Islet precursor cell (in vitro differentiated cells): ENCODE data around the gene UBXN6.

Source experiments
- DNase-seq: peaks from one replicate; pipeline ENCODE4 v3.0.0-alpha.2; 2018

Gene UBXN6

DNA sequence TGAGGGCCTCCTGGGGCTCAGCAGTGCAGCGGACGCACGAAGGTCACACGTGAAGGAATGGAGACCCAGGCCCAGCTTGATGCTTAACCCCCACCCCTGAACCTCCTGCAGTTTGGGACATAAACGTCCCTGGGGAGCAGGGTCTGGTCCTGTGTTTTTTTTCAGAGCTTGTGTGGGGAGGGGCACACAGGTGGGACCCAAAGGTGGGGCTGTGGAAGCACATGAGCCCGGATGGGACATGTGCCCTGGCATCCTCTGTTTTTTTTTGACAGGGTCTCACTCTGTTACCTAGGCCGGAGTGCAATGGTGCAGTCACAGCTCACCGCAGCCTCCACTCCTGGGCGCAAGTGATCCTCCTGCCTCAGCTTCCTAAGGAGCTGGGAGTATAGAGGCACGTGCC, 20.5 kb downstream of the UBXN6 start:
- no peak for DNase-seq

DNA sequence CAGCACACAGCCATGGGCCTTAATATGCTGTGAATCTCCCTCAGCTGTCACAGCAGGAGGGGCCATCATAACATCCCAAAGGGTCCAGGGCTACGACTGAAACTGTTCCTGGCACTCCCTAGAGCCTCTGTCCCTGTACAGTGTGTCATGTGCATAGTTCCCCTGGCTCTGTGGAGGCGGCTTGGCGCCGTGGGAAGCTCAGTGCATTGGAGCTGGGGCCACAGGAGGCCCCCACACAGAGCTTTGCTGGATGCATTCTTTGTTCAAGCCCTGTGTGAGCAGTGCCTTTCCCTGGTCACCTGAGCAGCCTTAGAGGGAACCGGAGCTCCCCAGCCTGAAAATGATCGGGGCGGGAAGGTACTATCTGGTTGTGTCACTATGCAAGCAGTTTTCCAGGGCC, 21.4 kb downstream of the UBXN6 start:
- no peak for DNase-seq

DNA sequence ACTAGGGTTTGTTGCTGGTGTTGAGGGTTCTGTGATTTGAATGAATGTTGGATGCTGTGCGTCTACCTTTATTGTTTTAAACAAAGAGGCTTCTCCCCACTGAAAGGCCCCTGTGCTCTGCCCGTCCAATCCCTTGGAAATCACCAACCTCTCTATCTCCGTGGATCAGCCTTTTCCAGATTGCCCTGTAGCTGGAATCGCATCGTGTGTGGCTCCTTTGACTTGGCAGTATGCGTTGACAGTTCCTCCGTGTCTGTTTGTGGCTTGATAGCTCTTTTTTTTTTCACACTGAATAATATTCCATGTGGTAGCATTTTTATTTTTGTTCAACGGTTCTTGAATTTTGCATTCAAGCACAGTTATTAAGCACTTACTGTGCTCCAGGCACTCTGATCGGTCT, 23.2 kb downstream of the UBXN6 start:
- DNase-seq, result no peak

DNA sequence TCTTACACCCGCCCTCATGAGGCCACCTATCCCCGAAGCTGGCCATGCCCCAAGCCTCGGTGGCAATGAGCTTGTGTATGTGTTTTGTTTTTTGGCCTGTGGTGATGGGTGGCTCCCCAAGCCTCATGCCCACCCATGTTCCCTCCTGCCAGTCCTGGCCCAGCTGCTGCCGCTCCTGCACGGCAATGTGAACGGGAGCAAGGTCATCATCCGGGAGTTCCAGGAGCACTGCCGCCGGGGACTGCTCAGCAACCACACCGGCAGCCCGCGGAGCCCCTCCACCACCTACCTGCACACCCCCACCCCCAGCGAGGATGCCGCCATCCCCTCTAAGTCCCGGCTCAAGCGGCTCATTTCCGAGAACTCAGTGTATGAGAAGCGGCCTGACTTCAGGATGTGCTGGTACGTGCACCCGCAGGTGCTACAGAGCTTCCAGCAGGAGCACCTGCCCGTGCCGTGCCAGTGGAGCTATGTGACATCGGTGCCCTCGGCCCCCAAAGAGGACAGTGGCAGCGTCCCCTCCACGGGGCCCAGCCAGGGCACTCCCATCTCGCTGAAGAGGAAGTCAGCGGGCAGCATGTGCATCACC, 24.6 kb downstream of the UBXN6 start:
- no peak for DNase-seq

DNA sequence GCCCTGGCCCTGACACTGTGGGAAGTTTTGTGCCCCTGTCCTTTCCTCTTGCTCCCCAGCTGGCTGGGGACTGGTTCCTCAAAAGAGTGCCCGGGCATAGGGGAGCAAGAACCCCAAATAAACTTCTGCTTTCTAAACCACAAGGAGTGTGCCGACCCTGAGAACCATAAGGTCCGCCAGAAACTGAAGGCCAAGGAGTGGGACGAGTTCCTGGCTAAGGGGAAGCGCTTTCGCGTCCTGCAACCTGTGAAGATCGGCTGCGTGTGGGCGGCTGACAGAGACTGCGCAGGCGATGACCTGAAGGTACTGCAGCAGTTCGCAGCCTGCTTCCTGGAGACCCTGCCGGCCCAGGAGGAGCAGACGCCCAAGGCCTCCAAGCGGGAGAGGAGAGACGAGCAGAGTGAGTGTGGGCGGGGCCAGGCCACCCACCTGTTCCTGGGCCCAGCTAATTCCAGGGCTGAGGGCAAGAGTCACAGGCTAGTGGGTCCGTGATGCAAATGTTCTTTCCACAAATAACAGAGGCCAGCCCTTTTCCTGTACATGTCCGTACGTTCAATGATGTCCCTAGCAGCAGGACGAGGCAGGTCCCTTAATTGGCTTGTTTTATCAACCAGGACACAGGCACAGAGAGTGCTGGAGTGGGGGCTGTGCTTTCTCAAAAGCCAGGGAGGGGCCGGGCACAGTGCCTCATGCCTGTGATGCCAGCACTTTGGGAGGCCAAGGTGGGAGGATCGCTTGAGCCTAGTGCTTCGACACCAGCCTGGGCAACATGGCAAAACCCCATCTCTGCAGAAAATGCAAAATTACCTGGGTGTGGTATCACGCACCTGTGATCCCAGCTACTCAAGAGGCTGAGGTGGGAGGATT, 25.6 kb downstream of the UBXN6 start:
- DNase-seq, result no peak

DNA sequence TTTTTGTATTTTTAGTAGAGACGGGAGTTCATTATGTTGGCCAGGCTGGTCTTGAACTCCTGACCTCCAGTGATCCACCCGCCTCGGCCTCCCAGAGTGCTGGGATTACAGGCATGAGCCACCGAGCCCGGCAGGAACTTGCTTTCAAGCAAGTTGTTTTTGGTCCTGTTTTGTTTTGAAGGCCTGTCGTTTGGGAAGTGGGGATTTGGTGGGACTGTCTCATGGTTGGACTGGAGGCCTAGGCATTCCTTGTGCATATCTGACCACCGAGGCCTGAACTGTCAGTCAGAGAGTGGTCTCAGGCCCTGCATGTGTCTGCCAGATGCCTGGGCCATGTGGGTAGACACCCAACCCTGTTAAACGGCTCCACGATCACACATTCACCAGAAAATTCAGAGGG, 26.3 kb downstream of the UBXN6 start:
- DNase-seq, result no peak

DNA sequence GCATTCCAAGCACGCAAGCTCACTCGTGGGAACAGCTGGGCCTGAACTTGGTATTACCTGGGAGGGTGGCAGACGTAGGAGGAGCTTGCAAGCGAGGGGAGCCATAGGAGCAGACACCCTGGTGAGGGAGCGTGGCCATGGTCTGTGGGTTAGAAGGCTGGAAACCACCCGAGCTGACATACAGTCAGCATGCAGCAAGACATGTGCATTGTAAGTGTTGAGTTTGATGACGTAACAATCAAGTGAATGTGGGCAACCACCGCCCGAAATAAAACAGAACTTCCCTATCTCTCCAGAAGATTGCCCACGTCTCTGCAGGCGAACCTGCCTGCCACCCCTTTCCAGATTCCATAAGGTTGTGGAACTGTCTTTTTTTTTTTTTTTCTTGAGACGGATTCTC, 26.8 kb downstream of the UBXN6 start:
- DNase-seq, result no peak

DNA sequence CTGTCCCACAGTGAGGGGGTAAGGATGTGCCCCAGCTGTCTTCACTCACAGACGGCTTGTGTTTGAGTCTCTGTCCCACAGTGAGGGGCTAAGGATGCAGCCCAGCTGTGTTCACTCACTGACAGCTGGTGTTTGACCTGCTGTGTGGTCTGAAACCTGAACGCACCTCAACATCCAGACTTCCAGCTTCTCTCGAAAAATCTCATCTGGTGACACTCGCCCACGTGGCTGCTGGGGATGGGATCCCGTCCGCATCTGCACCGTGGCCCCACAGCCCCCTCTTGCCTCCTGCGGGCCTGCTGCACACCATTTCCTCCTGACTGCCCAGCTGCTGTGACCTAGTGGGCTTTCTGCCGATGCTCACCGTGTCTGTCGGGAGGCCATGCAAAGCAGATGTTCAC, 27.8 kb downstream of the UBXN6 start:
- DNase-seq, result no peak

DNA sequence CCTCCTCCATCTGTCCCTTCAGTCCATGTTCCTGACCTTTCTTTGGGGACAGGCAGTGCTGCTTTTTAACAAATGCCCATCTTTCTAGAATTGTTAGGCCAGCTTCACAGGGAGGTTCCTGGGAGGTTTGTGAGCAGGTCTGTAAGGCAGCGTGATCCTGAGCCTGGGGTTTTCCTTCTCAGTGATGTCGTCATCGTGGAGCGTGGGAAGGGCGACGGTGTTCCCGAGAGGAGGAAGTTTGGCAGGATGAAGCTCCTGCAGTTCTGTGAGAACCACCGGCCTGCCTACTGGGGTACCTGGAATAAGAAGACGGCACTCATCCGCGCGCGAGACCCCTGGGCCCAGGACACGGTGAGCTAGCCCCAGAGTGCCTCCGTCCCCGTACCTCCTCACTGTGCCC, 28.3 kb downstream of the UBXN6 start:
- no peak for DNase-seq

DNA sequence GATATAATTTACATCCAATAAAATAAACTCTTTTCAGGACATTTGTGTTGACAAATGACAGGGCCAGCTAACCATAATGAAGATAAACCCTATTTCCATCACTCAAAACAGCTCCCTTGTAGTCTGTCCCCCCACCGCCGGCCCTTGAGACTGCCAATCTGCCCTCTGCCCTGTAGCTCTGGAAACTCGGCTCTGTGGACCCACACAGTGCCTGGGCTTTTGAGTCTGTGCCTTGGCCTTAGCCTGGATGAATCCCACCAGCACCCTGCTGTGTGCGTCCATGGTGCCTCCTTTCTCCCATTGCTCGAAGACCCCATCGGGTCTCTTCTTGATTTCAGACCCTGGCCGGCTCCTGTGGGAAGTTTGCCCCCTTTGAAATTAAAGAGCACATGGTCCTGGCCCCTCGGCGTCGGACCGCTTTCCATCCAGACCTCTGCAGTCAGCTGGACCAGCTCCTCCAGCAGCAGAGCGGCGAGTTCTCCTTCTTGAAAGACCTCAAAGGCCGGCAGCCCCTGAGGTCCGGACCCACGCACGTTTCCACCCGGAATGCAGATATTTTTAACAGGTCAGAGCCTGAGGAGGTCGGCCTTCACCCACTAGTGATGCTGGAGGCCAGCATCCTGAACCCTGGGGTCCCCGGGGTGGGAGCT, 29.1 kb downstream of the UBXN6 start:
- DNase-seq, result no peak

DNA sequence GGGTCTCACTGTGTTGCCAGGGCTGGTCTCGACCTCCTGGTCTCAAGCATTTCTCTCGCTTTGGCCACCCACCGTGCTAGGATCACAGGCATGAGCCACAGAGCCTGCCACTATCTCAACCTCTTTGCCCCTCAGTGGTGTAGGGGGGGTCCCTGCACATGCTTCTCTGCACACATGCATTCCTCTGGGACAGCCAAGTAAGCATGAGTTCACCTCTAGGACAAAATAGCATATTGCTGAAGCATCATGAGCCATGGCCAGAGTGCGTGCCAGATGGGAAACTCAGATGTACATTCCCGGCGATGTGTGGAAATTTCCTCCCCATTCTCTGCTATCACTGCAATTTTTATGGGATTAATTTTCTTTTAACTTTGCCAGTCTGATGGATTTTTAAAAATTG, 32.1 kb downstream of the UBXN6 start:
- DNase-seq, result no peak

DNA sequence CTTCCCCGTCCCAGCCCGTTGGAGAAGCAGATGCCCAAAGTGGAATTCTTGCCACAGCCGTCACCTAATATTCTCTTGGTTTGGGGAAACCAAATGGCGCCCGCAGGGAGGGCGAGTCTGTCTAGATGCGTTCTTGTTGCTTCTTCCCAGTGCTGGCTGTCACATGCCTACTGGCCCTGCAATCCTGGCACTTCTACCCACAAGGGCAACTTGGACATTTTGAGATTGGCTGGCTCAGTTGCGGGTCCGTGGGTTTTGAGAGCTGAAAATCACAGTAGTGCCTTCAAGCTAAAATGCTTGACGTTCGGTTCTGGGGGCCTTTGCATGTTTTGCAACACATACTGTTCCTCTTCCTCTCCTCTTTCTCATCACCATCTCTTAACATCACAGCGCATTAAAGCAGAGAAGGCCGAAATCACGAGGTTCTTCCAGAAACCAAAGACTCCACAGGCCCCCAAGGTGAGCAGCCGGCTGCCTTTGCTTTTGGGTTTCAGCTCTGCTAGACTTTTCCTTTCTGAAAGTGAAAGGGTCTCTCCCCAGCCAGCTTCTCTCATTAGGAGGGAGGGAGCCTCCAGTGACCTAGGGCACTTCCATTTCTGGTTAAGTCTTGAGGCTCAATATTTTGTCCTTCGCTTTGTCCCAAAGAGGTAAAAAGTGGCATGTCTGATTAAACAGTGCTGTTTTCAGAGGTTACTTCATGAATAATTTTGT, 34.0 kb downstream of the UBXN6 start:
- DNase-seq, result no peak

DNA sequence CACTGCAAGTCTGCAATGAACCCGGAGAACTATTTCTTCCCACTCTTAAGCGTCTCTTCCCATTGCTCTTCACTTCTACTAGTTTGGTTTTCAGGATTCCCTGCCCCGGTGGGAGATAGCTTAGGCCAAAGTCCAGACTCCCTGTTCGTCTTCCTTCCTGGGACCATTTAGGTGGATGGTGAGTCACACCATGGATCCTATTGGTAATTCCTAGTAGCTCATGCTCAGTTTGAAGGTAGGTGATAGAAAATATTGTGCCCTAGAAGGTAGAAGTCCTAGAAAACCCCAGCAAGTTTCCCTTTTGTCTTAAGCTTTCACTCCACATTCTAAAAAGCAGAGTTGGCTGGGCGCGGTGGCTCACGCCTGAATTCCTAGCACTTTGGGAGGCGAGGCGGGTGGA, 41.3 kb downstream of the UBXN6 start:
- no peak for DNase-seq

DNA sequence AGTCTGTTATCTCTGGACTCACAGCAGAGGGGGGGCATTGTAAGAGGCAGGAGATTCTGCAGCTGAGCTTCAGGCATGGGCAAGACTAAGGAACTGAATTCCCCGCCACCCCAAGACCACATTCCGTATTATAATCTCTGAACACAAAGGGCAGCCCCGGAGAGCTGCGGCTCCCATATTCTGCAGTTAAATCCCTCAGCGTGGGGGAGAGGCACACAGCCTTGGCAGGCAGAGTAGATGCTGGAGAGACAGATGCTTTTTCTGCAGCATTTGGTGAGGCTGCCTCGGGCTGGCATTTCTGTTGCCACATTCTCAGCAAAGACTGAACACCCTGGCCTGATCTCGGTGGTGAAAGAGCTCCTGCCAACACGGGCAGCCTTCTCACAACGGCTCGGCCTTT, 42.2 kb downstream of the UBXN6 start:
- no peak for DNase-seq

DNA sequence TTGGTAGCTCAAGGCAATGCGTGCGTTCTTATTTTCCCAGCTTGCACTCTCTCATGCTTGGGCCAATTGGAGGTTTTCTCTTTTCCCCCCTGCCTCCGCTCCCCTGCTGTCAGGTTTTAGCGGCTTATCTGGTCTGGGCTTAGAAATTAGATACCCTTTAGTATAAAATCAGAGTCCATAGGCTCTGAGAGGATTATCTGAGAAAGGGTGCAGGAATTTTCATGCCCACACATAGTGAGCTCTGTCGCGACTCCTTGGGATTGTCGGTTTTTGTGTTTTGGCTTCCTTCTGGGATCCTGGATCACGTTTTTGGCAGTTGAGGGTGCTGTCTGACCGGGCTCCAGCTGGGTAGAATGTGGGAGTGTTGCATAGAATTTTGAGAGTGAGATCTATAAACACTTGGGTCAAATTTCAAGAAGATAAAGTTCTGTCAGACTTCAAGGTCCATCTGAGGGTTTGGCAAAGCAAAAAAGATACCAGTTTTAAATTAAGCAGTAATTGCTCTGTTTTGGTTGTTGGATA, 42.7 kb downstream of the UBXN6 start:
- no peak for DNase-seq

DNA sequence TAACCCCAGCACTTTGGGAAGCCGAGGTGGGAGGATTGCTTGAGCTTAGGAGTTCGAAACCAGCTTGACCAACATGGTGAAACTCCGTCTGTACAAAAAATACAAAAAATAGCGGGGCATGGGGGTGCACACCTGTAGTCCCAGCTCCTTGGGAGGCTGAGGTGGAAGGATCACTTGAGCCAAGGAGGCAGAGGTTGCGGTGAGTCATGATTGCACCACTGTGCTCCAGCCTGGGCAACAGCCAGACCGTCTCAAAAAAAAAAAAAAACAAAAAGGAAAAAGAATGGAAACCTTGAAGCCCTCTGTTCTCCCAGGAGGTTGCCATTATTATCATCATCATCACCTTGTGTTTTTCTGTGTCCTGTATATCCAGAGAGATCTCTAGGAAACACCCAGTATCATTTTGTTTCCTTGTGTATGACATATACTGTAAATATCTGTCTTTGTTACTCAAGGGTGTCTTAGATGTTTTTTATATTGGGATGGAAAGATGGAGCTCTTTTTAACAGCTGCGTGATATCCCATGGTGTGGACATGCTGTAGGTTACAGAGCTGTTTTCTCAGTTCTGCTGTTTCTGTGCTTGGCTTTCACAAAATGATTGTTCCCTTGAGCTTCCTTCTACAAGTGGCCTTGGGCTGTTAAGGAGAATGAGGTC, 43.3 kb downstream of the UBXN6 start:
- no peak for DNase-seq

DNA sequence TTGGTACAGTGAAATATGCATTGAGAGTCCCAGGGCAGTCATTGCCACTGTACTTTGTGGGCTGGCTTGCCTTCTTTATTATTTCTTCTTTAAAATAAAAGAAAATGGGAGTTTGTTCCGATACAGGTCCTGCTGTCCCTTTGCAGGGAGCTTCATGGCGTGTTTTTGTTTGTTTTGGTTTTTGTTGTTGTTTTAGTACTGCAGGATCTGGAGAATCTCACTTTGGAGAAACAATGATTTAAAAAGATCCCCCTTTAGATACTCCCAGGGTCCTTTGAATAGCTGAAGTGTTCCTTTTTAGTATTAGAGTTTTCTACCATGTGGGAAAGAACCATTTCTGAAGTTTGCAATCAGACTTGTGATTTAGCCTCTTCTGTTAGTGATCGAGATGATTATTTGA, 44.0 kb downstream of the UBXN6 start:
- DNase-seq, result no peak

DNA sequence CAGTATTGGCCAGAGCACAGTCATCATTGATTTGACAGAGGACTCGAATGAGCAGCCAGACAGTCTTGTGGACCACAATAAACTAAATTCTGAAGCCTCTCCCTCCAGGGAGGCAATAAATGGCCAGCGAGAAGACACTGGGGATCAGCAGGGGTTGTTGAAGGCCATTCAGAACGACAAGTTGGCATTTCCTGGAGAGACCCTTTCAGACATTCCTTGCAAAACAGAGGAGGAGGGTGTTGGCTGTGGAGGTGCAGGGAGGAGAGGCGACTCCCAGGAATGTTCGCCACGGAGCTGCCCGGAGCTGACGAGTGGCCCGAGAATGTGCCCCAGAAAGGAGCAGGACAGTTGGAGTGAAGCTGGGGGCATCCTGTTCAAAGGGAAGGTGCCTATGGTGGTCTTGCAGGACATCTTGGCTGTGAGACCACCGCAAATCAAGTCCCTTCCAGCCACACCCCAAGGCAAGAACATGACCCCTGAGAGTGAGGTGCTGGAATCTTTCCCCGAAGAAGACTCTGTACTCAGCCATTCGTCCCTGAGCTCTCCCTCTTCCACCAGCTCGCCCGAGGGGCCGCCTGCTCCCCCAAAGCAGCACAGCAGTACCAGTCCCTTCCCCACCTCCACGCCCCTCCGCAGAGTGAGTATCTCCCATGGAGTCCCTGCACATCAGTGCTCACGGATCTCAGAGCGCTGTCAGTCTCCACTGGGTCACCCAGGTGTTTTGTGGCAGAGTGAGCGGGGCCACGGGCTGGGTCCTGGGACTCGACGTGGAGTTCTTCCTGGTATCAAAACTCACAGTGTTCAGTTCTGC, 48.3 kb downstream of the UBXN6 start:
- no peak for DNase-seq

DNA sequence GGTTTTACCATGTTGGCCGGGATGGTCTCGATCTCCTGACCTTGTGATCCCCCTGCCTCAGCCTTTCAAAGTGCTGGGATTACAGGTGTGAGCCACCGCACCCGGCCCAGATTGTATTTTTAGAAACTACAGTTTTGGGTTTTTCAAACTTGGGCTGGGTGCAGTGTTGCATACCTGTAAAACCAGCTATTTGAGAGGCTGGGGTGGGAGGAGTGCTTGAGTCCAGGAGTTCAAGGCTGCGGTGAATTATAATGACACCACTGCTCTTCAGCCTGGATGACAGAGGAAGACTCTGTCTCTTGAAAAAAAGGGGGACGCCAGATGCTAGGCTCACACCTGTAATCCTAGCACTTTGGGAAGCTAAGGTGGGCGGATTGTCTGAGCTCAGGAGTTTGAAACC, 51.0 kb downstream of the UBXN6 start:
- DNase-seq, result no peak

DNA sequence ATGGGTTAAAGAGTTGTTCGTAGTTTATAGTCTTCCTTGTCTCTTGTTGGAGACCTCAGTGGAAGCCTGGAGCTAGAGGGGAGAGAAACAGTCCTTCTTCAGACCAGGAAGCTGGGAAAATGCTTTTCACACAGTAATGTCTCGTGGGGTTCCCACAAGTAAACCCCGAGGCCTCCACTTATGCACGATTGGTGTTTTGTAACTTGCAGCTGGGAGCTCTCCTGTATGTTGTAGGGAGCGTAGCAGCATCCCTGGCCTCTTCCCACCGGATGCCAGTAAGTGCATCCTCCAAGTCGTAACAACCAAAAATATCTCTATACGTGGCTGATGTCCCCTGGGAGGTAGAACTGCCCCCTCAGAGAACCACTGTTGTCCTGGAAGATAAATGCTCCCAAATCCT, 51.6 kb downstream of the UBXN6 start:
- no peak for DNase-seq

DNA sequence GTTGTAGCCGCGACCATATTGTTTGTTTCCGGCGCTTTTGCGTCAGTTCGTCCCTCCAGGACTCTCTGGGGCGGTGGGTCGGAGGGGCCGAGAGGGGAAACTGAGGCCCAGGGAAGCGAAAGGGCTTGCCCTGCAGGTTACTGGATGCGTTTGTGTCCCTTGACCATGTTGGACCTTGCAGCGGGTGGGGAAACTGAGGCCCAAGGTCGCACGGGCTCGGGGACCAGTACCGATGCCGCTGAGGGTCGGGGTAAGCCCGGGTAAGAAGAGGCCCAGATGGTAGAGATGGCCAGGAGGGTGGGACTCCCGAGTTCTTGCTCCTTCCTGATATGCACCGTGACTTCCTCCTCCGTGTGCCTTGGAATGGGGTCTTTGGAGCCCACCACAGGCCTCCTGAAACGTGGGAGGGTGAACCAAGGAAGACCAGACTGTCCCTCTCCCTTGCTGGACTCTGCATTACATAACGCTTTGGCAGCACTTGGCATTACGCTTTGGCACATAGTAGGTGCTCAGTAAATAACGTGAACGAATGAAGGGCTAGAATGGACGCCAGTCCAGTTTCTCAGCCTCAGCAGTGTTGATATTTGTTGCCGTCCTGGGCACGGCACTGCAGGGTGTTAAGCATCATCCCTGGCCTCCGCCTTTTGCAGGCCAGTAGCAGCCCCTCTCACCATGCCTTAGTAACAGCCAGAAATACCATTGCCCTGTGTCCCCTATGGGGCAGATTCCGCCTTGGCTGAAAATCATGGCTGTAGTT, 54.4 kb downstream of the UBXN6 start:
- DNase-seq, result no peak
